NCI-H2081 (cell line): ENCODE data around the gene DOCK3.
"Not testable (repeated sequence)": the region's sequence is repeated elsewhere in the genome, so short reads cannot be mapped to it uniquely, and the experiment has no call there.

Experiments
- DNase-seq, 2 experiments: peaks; one replicate each; lab custom pipeline; 2025; lab: John Stamatoyannopoulos, UW

DOCK3 gene

GRCh38 chr3:50806031-50806430 lies 131.3 kb downstream of the DOCK3 start:
- DNase-seq: no peak

- no peak for DNase-seq
Measured at GRCh38 chr3:50806806-50807205, 132.1 kb downstream of the DOCK3 start.

- DNase-seq: no peak
Measured at GRCh38 chr3:50807266-50807665, 132.5 kb downstream of the DOCK3 start.

GRCh38 chr3:50811893-50812292 lies 137.2 kb downstream of the DOCK3 start:
- no peak for DNase-seq

GRCh38 chr3:50815844-50816243 lies 141.1 kb downstream of the DOCK3 start:
- no peak for DNase-seq

- no peak for DNase-seq
Measured at GRCh38 chr3:50816894-50817293, 142.2 kb downstream of the DOCK3 start.

DNA sequence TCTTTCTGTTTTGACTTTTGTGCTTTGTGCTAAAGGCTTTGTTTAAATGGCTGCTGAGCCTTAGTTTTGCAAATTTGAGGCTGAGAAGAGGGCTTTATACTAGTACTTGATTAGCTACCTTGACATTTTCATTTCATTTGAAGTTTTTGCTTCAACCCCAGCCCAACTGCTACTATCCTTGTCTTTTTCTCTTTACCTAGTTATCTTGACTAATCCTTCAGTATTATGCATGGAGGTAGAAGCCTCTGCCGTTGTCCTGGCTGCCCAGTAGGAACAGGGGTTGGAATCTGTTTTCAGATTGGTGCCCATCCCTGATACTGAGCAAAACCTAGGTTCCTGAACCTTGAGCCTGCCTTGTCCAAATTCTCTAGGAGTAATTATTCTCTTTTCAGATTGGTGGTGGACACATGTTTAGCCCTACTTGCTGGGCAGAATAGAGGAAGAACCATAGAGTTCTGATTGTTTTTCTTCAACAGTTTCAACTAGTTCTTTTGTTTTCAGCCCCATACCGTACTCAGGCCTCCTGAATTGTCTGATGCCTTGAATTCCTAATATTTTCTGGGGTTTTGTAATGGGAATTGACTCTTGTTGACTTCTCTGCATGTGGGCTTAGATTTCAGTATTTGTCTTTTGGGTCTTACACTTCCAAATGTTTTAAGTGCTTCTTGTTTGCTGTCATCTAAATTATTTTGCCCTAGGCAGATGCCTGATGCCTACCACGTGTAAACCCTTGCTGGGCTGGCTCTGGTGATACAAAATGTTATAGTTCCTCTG lies 143.2 kb downstream of the DOCK3 start:
- DNase-seq: no peak

- no peak for DNase-seq
Measured at GRCh38 chr3:50819882-50820281, 145.2 kb downstream of the DOCK3 start.

DNA sequence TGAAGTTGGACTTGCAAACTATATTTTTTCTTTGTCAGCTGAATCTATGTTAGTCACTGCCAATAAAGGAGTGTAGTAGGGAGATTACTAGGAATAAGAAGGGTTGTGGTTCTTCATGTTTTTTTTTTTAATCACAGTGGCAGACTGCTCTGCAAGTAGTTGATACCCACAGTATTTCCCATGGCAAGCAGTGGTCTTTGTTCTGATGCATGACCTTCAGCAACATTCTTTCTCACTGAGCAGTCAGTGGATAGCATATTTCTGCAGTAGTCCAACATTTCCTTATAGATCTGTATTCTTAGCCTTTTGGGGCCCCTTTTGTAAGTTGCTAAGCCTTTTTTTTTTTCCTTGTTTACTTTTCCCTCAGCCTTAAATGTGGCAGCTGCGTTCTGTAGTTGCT lies 151.1 kb downstream of the DOCK3 start:
- no peak for DNase-seq

- no peak for DNase-seq
Measured at GRCh38 chr3:50830451-50830850, 155.7 kb downstream of the DOCK3 start.

- not testable (repeated sequence) for DNase-seq
Measured at GRCh38 chr3:50831009-50831408, 156.3 kb downstream of the DOCK3 start.

GRCh38 chr3:50840983-50841489 lies 166.3 kb downstream of the DOCK3 start:
- DNase-seq: no peak

DNA sequence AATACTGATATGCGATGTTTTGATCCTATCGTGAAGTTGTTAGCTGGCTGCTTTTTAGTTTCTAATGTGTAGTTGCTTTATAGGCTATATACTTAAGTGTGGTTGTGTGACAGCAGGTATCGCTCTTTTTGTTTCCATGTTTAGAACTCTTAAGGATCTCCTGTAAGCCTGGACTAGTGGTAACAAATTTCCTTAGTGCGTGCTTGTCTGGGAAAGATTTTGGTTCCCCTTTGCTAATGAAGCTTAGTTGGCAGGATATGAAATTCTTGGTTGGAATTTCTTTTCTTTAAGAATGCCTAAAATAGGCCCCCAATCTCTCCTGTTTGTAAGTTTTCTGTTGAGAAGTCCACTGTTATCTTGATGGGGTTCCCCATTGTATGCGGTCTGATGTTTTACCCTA lies 173.6 kb downstream of the DOCK3 start:
- DNase-seq: no peak

DNA sequence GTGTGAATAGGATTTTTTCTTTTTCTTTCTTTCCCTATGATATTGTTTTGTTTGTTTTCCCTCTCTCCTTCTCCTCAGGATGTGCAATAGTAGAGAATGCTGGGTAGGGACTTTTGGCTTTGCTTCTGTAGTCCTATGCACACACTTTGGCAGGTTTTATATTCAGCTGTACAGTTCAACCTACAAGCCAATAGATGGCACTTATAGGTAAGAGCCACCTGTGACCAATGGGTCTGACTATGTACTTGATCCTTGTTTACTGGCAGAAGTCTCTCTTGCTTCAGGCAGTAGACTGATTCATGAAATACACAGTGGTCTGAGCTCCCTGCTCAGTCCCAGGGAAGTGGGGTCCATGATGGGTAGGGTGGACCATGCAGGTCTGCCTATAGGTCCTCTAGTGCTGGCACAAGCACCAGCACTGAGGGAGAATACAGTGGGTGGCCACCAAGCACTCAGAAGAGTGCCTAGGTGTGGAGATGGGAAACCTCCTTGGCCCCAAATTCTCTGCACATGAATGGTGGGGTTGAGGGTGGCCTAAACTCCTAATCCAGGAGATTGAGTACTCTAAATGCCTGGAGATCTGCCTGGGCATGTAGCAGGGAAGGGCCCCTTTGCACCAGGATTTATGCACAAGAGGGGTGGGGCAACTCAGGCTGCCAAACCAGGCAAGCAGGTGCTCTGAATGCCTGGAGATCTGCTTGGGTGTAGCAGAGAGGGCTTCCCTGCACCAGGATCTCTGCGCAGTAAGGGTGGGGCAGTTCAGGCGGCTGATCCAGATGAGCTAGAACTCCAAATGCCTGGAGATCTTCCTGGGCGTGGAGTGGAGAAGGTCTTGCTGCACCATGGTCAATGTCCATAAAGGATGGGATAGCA lies 176.1 kb downstream of the DOCK3 start:
- DNase-seq: no peak

DNA sequence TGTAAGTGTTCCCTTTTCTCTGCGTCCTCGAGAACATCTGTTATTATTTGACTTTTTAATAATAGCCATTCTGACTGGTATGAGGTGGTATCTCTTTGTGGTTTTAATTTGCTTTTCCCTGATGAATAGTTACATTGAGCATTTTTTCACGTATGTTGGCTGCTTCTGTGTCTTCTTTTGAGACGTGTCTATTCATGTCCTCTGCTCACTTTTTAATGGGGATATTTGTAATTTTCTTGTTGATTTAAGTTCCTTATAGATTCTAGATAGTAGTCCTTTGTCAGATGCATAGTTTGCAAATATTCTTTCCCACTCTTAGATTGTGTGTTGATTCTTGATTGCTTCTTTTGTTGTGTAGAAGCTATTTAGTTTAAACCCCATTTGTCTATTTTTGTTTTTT lies 179.2 kb downstream of the DOCK3 start:
- DNase-seq: no peak

- DNase-seq: no peak
Measured at GRCh38 chr3:50862221-50862620, 187.5 kb downstream of the DOCK3 start.

DNA sequence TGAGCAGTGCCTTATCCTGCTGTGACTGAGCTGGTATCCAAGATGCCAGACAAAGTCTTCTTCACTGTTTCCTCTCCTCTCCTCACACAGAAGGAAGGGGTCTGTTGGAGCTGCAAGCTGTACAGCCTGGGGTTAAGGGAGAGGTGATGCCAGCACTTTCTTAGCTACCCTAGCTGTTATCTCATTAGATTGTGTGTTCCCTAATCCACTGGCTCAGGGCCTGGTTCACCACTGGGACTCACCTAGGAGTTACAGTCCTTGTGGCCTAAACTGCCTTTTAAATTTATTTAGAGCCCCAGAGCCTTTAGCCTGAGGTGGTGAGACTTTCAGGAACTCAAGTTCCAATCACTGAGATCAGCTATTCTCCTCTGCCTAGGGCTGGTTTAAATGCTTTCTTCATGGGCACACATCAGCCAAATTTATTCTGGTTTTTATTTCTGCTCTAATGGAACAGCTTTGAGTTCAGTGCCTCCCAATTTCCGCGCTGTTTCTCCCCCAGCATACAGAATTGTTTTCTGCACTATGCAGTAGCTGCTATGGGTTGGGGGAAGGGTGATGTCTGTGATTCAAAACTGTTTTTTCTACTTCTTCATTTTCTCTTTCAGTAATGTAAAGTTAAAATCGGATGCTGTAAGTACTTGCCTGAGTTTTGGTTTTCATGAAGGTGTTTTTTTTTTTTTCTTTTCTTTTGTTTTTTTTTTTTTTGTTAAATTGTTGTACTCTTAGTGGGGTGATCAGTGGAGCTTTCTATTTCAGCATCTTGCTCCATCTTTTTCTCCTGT lies 198.8 kb downstream of the DOCK3 start:
- DNase-seq: no peak

DNA sequence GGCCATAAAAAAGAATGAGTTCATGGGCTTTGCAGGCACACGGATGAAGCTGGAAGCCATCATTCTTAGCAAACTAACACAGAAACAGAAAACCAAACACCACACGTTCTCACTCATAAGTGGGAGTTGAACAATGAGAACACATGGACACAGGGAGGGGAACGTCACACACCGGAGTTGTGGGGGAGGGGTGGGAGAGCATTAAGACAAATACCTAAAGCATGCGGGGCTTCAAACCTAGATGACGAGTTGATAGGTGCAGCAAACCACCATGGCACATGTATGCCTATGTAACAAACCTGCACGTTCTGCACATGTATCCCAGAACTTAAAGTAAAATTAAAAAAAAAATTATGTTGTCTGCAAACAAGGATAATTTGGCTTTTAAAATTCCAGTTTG lies 200.1 kb downstream of the DOCK3 start:
- DNase-seq: not testable (repeated sequence)

- DNase-seq: no peak
Measured at GRCh38 chr3:50876947-50877346, 202.2 kb downstream of the DOCK3 start.

DNA sequence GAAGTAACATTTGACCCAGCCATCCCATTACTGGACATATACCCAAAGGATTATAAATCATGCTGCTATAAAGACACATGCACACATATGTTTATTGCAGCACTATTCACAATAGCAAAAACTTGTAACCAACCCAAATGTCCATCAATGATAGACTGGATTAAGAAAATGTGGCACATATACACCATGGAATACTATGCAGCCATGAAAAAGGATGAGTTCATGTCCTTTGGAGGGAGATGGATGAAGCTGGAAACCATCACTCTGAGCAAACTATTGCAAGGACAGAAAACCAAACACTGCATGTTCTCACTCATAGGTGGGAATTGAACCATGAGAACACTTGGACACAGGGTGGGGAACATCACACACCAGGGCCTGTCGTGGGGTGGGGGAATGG lies 208.0 kb downstream of the DOCK3 start:
- not testable (repeated sequence) for DNase-seq

- DNase-seq: no peak
Measured at GRCh38 chr3:50883755-50884154, 209.0 kb downstream of the DOCK3 start.
